HFF-Myc (cell line): ENCODE results near the gene PLCB1.

Experiments
- DNase-seq: peaks from one replicate; pipeline ENCODE4 v3.0.0-alpha.2; 2011; ENCODE audit warnings: low read depth; ENCODE audit errors: extremely low read depth
- H3K4me3 ChIP-seq: replicated peaks from 2 replicates; pipeline ENCODE4 v1.5.1; 2011; ENCODE audit warnings: low read depth, mild to moderate bottlenecking, control low read depth, low read length
- TF ChIP-seq, protein P1 (sequence below): IDR thresholded peaks from 2 replicates; pipeline ENCODE4 v1.5.1; 2012; ENCODE audit warnings: mild to moderate bottlenecking, low read depth, low read length, control low read depth; ENCODE audit errors: missing control alignments

The PLCB1 gene

DNA sequence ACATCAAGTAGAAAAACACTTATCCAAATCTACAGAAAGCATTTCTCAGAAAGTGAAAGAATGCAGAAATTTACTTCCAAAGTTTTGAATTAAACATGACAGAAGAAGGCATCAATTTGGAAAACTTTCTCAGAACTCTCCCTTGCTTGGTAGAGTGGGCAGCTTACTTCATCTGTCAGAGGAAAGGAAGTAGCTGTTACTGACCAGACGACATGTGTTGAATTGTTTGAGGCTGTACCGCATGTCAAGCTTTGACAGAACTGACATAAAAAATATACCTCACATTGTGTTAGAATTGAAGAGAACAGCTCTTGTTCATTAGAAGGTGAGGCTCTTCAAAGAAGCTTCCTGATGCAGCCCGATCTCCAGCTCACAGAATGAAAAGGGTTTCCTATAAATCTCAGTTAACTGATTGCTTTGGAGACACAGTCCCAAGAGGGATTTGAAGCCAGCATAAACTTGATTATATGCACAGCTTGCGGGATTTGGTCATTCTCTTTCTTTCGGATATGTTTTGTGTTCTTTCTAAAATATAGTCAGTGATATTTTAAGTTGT lies 190.7 kb downstream of the PLCB1 start:
- no peak for DNase-seq
- TF ChIP-seq, protein P1, sequence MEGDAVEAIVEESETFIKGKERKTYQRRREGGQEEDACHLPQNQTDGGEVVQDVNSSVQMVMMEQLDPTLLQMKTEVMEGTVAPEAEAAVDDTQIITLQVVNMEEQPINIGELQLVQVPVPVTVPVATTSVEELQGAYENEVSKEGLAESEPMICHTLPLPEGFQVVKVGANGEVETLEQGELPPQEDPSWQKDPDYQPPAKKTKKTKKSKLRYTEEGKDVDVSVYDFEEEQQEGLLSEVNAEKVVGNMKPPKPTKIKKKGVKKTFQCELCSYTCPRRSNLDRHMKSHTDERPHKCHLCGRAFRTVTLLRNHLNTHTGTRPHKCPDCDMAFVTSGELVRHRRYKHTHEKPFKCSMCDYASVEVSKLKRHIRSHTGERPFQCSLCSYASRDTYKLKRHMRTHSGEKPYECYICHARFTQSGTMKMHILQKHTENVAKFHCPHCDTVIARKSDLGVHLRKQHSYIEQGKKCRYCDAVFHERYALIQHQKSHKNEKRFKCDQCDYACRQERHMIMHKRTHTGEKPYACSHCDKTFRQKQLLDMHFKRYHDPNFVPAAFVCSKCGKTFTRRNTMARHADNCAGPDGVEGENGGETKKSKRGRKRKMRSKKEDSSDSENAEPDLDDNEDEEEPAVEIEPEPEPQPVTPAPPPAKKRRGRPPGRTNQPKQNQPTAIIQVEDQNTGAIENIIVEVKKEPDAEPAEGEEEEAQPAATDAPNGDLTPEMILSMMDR = no peak
- H3K4me3 ChIP-seq = no peak overlapping the region

DNA sequence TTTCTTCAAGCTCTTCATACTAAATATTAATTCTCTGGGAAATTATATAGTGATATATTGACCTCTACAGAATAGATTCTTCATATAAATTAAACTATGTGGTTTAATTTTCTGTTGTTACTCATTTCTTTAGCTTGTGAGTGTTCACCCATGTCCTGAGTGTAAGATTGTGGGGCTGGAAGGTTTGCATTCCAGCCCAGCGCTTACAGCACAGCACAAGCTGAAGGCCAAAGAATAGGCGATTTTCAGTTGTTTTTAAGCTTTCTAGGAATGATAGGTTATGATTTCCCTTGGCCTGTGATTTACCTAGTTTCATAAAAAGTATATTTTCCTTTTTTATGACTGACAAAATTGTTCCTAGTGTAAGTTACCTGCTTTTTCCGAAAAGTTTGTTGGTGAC lies 194.1 kb downstream of the PLCB1 start:
- TF ChIP-seq, protein P1 = no peak
- no peak overlapping the region for H3K4me3 ChIP-seq
- no peak for DNase-seq

DNA sequence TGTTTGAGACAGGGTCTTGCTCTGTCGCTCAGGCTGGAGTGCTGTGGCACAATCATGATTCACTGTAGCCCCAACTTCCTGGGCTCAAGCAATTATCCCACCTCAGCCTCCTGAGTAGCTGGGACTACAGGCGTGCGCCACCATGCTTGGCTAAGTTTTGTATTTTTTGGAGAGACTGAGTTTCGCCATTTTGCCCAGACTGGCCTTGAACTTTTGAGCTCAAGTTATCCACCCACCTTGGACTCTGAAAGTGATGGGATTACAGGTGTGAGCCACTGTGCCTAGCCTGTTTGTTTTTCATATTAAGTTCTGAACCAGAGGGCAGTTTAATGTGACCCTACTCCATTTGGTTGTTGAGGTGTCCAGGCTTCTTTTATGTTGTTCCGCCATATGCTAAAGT lies 194.8 kb downstream of the PLCB1 start:
- DNase-seq = no peak
- TF ChIP-seq, protein P1 = no peak

DNA sequence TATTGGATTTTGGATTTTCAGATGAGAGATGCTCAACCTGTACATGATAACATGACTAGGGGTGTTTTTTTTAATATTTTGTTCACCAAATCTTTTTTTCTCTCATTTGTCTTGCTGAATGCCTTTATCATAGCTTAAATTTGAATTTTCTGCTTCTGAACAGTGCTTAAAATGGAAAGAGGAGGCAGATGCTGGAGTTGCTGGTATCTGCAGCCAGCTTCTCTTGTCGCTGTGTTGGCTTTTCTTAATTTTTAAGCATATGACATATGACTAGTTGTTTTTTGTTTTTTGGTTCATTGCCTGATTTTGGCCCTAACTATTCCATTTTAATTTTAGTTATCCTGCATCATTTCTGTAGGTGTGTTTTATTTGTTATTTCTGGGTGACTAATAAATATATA lies 196.1 kb downstream of the PLCB1 start:
- TF ChIP-seq, protein P1 = no peak
- DNase-seq = no peak
- no peak overlapping the region for H3K4me3 ChIP-seq

More for the DNA sequence above, 194.8 kb downstream of the PLCB1 start:
- H3K4me3 ChIP-seq = no peak overlapping the region

DNA sequence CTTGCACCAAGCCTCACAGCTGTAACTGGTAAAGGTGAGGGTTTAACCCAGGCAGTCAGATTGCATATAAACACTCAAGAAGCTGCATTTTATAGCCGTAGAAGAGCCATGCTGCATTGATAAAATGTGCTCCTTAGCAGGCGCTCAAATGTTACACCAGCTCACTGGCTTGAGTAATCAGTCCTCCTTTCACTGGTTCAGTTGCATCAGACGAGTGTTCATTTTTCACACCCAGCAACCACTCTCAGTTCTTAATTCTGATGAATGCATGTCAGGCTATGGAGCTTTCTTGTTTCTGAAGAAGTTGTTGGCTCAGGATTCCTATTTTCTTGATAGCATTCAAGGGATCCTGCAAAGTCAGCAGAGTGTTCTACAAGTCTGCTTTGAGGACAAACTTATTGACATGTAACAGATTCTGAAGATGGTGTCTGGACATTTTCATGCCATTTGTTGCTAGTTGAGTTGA lies 198.3 kb downstream of the PLCB1 start:
- TF ChIP-seq, protein P1 = no peak
- H3K4me3 ChIP-seq = no peak overlapping the region
- DNase-seq = no peak

DNA sequence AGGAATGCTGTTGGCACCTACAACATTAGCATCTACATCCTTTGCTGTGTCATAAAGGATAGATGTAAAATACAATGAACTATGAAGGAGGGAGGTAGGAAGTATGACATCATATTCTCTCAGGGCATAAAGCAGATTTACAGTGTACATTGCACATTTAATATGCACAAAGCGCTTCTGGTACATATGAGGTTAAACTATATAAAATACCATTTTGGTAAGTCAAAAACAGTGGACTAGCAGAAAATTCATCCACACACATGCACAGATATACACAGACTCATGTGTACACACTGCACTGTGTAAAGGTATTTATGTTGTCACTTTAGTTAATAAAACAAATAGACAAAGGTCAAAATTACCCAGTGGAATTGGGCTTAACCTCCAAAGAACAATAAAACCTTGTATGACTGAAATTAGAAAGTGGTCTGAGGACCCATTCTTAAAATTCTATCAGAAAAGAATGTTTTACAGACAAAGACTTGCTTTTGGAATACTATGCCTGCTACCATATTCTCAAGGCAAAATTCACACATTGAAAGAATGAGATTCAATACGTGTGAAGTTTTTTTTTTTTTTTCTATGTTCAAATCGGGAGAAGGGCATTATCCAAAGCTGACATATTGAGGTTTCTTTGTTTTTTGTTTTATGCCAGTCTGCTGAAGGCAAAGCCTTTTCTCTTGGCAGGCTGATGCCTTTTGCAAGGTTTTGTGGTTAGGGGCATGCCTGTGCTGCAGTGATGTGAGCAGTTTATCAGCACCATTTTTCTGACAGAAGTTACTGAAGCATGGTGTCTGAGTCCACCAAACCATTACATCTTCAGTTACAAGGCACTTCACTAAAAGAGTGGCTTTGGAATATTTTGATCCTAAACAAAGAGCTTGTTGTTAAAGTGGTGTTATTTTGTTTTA lies 199.0 kb downstream of the PLCB1 start:
- no peak overlapping the region for H3K4me3 ChIP-seq
- DNase-seq = no peak
- TF ChIP-seq, protein P1 = no peak
